GM21528 (cell line): ENCODE data around the gene GRIN2A.

Experiments
- ATAC-seq: cut with Tn5 transposase; IDR thresholded peaks from one replicate; pipeline ENCODE4 v1.9.1; 2021; ENCODE audit warnings: mild to moderate bottlenecking, moderate library complexity; ENCODE audit not compliant: unreplicated experiment, low FRiP score

The GRIN2A gene

DNA sequence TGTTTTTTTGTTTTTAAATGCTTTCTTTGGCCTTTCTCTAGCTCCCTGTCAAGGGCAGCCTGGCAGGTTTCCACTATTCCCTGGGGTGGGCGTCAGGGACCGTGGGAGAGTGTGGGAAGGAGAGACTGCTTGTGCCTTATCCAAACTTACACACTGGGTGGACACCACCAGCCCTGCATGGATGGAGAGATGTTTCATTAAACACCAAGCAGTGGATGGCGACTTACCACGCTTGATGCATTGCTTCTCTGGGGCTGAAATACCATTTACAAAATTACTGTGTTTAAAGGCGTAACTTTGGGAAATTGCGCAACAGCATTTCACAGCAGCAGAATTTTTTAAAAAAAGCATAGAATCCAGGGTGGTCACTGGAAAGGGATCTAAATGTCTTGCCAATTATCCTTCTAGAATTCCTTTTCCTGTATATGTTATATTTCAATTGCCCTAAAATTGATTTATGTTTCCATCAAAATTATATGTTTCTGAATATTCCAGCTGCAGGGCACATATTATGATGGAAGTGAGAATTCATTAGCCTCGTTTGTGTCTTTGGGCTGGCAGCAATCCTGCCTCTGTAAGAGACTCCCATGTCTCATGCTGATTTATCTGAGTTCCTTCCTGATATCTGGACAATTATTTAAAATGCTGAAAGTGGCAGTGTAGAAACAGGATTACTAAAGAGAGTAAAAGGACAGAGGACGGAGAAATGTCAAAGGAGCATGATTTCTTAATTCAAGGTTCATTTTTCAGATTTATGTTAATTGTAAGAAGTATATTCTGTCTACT is 247.3 kb downstream of the GRIN2A start:
- ATAC-seq = no peak

DNA sequence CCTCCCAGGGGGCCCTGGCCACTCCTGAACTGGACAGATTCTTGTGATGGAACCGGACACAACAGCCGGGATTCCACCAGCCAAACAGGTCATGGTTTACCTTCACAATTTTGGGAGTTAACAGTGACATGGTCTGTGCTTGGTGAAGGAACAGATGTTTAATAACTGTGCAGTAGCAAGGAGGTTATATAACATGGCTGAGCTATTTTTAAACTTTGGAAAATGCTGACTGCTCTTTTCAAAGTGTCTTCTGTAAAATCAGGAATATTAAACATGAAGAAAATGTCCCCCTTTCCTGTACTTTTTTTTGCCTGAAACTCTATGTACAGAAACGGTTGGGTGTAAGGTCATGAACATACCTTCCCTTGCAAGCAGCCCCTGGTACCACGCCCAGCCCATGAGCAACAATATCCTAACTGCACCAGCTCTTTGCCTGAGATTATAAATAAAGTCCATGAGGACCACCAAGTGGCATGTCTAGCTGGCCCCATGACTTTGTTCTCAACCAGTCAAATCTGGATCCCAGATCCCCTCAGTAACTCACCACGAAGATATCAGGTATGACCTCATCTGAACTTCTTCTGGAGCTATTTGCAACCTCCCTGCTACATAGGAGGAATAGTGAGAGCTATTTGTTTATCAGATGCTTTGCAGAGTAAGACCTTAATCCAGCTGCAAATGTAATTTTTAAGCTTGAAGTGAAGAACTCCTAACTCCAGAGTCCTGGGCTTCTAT is 249.1 kb downstream of the GRIN2A start:
- ATAC-seq = no peak

DNA sequence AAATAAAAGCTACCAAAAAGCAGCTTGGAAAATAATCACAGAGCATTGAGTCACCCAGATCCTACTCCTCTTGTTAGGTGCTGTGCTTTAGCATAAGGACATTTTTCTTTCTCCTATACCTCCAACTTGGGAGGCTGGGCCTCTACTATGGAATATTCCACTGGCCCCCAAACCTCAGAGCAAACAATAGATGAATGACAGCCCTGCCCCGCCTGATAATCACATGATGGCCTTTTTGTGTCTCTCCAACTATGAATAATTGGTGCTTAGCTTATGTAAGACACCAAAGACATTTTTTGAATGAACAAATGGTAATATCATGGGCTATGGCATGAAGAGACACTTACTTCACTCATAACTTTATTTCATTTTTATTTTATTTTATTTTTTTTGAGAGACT is 250.2 kb downstream of the GRIN2A start:
- ATAC-seq = no peak

GRCh38 chr16:9929836-9930235 is 252.4 kb downstream of the GRIN2A start:
- ATAC-seq = no peak

GRCh38 chr16:9929313-9929712 is 252.9 kb downstream of the GRIN2A start:
- ATAC-seq = no peak

DNA sequence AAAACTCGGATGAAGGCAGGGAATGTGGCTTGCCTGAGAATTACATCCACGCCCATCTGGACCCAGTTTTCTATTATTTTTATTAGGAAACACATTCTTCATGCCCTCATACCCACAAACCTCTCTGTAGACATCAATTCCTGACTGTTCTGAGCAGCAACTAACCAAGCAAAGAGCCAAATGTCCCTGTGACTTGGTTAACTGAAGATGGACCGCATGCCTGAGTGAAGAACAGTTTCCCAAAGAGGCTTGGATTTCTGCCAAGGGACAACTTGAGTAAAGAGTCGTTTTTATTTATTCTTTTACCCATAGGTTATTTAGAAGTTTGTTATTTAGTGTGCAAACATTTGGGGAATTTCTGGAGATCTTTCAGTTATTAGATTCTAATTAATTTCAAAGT is 259.8 kb downstream of the GRIN2A start:
- ATAC-seq = no peak

- ATAC-seq = no peak
Measured at GRCh38 chr16:9921997-9922396, 260.2 kb downstream of the GRIN2A start.

DNA sequence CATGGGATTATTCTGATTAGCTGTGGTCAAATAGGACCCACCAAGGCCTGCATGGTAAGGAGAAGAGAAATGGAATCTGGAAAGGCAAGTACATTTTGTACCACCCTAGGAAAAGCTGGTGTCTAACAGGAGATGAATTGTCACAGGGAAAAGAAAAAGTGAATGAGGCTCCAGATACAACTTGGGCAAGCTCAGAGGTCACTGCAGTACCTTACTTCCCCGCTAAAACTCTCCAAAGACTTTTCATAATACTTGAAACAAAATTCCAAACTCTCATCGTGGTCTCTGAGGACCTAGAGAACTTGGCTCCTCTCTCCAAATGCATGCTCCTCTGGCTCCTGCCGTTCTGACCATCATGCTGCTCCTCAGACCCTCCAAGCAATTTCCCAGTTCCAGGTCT is 262.8 kb downstream of the GRIN2A start:
- no peak for ATAC-seq

- ATAC-seq = no peak
Measured at GRCh38 chr16:9917691-9918090, 264.5 kb downstream of the GRIN2A start.

DNA sequence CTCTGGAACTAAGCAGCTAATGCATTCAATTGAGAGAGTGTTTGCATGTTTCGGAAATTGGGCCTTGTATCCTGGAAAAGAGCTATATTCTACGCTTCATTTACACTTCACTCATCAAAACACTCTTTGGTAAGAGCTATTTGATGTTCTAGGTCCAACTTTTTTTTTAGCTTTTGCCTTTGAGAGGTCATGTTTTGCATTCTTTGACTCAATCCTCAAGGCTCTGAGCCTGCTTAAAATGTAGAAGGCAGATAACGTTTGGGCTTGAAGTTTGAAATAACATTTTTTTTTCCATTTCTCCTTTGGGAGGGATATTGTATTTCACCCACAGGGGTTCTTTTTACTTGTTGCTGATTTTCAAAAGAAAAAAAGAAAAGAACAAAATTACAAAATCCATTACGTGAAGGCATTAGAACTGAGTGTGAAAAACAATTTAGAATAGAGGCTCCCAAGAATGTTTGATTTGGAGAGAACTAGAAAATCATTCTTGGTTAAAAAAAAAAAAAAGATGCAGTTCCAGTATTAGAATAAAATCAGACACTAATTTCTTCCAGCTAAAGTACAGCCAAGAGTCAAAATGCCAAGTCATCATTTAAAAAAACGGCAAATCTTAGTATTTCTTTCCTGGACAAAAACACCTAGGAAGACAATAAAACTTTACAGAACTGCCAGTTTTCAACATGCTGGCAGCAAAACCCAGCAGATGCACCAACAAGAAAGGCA is 268.5 kb downstream of the GRIN2A start:
- ATAC-seq = no peak

- no peak for ATAC-seq
Measured at GRCh38 chr16:9911989-9912388, 270.2 kb downstream of the GRIN2A start.

DNA sequence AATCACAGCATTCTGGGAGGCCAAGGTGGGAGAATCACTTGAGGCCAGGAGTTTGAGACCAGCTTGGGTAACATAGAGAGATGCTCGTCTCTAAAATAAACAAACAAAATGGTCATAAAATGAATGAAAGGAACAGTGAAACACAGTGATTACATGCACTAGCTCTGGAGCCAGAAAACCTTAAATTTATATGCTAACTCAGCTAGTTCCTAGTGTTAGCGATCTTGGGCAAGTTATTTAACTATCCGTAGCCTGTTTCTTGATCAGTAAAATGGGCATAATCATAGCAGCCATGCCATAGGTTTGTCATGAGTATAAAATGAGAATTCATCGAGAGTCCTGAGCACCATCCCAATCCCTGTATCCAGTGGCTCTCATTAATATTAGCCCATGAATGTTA is 271.0 kb downstream of the GRIN2A start:
- ATAC-seq = no peak

- no peak for ATAC-seq
Measured at GRCh38 chr16:9909072-9909825, 273.0 kb downstream of the GRIN2A start.

DNA sequence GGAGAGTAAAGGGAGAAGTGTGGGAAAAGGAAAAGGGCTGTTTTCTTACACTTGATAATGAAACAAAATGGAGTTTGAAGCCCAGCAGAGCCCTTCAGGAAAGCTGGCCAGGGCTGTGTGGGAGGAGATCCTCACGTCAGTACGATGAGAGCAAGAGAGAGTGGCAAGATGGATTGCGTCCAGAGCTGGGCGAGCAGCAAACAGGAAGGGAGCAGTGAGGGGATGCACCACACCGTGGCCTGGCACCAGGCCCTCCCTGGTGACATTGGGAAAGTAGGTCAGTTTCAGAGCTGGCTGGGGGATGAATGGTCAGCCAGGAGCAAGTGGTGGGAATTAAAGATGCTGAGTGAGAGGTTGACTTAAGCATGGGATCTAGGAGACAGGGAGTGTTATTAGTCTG is 273.6 kb downstream of the GRIN2A start:
- no peak for ATAC-seq

DNA sequence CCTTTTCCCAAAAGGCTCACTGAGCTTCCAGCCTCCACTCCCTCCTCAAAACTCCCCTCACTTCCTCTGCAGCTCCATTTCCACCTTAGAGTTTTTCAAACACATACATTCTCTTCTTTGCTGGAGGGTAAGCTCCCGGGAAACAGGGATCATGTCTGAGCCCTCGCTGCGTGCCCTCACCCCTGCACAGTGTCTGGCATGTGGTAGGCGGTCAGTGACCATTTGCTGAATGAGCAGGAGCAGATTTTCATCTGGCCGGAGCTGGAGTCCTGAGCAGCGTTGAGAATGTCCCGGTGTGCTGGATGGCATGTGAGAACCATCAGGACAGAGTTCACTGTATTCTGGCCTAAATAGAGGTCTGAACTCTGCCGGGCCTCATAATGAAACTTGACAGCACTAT is 274.5 kb downstream of the GRIN2A start:
- ATAC-seq = no peak

GRCh38 chr16:9906218-9906617 is 276.0 kb downstream of the GRIN2A start:
- ATAC-seq = no peak

DNA sequence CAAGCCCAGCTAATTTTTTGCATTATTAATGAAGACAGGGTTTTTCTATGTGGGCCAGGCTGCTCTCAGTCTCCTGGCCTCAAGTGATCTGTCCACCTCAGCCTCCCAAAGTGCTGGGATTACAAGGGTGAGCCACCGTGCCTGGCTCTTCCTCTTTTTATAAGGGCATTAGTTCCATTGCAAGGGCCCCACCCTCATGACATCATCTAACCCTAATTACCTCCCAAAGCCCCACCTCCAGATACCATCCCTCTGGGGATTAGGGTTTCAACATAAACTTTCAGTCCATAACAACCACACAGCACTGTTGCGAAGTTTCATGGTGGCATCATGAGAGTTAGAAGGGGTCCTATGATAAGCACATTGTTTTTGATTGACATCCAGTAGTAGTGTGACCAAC is 277.7 kb downstream of the GRIN2A start:
- no peak for ATAC-seq

DNA sequence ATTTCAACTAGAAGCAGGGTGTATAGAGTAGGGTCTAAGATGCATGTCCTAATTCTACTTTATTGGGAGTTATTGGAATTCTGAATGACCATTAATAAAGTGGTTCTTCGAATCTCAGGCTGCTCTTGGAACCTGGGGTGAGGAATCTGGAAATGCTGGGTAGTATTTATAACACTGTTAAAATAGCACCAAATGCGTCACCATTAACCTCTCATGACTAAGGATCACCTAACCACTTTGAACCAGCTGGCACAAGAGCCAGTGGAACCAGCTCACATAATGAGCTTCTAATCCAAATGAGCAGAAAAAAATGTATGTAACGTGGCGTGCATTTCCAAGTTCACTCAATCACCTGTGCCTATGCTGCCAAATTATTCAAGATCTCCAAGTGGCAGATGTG is 281.7 kb downstream of the GRIN2A start:
- no peak for ATAC-seq

DNA sequence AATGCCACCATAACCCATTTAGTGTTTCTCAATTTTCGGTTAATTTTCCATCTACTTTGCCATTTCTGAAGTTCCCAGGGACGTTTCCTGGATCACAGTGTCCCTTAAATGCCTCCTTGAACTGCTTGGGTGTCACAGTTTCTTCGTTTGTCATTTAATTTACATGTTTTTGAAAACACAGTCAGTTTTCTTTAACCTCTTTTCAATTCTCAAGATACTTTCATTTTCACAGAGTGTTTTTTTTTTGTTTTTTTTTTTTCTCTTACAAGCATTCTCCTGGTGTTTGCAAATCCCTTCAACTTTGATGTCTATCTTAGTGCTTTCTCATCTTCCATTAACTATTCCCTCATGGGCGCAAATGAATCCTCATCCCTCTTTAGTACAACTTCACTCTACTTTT is 283.7 kb downstream of the GRIN2A start:
- no peak for ATAC-seq

DNA sequence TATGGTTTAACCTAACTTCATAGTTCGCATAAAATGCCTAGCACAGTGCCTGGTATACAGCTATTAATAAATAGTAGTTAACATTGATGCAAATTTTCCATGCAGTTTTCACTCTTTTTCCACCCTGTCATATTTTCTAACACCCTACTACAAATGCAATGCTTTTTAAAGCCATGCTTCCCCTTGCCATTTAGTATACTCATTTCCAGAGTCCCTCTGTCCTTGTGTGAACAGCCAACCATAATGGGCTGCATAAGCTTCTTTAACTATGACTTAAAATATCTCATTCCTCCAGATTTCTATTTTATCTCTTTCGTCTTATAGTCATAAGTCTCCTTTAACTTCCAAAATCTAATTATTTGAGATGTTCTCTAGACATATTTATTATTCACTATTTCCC is 284.1 kb downstream of the GRIN2A start:
- no peak for ATAC-seq

DNA sequence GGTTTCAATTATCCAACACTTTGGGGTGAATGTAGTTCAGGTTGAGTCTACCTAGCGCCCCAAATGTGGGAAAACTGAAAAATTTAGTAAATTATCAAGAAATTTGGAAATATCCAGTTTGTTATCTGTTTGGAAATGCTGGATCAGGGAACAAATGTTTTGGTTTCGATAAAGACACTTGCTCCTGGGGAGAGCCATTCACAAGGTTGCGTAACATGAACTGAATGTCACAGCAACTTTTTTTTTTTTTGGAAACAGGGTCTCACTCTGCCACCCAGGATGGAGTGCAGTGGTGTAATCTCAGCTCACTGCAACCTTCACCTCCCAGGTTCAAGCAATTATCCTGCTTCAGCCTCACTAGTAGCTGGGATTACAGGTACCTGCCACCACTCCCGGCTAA is 286.4 kb downstream of the GRIN2A start:
- ATAC-seq = no peak
